GM12878 (cell line): ENCODE results near the gene GEMIN7. TPM values are rescaled to one million over a fixed set of nuclear protein-coding genes. Genes with fewer than 3 reads are reported as not detected.
A peak's percentile ranks its signal among the peaks of the same experiment; 100 is the strongest.

Experiments used
- BCL3 ChIP-seq: IDR thresholded peaks from 2 replicates; pipeline ENCODE4 v1.6.1; 2011; ENCODE audit warnings: borderline replicate concordance, low read depth, mild to moderate bottlenecking, moderate library complexity, low read length; ENCODE audit not compliant: insufficient read depth, poor library complexity, severe bottlenecking
- CBX5 ChIP-seq: sonication (generic); IDR thresholded peaks from 2 replicates; pipeline ENCODE4 v1.6.1; 2016; ENCODE audit warnings: low read depth, moderate library complexity, mild to moderate bottlenecking, inconsistent platforms
- E2F8 ChIP-seq: fragments of 450-650 bp; IDR thresholded peaks from 2 replicates; pipeline ENCODE4 v1.6.1; 2018; ENCODE audit warnings: mild to moderate bottlenecking, low read depth, moderate library complexity; ENCODE audit not compliant: partially characterized antibody
- IRF4 ChIP-seq: IDR thresholded peaks from 2 replicates; pipeline ENCODE4 v1.6.1; 2011; ENCODE audit warnings: low read depth, low read length
- NFYB ChIP-seq: IDR thresholded peaks from 2 replicates; pipeline ENCODE4 v1.6.1; 2011; ENCODE audit warnings: low read depth, mild to moderate bottlenecking, low read length, improper control_type of control experiment, moderate library complexity; ENCODE audit not compliant: insufficient read depth
- RAD51 ChIP-seq: fragments of 450-650 bp; IDR thresholded peaks from 2 replicates; pipeline ENCODE4 v1.6.1; 2016; ENCODE audit warnings: moderate library complexity, mild to moderate bottlenecking, inconsistent platforms
- RELB ChIP-seq: fragments of 450-650 bp; IDR thresholded peaks from 2 replicates; pipeline ENCODE4 v1.6.1; 2017; ENCODE audit warnings: low read depth, mild to moderate bottlenecking, moderate library complexity
- SMAD1 ChIP-seq: fragments of 450-650 bp; IDR thresholded peaks from 2 replicates; pipeline ENCODE4 v1.6.1; 2018; ENCODE audit warnings: mild to moderate bottlenecking, low read depth; ENCODE audit not compliant: partially characterized antibody
- STAT1 ChIP-seq: fragments of 450-650 bp; conservative IDR thresholded peaks from 2 replicates; pipeline ENCODE4 v1.6.1; 2014; ENCODE audit warnings: antibody characterized with exemption, mild to moderate bottlenecking
- SUPT20H ChIP-seq: IDR thresholded peaks from 2 replicates; pipeline ENCODE4 v1.6.1; 2011; ENCODE audit warnings: low read depth, mild to moderate bottlenecking, low read length, moderate library complexity, borderline replicate concordance; ENCODE audit not compliant: control insufficient read depth
- SUZ12 ChIP-seq: fragments of 200-600 bp; sonication (generic); IDR thresholded peaks from one replicate; pipeline ENCODE4 v1.6.1; 2018; ENCODE audit warnings: antibody characterized with exemption, mild to moderate bottlenecking; ENCODE audit not compliant: unreplicated experiment
- TCF3 ChIP-seq: IDR thresholded peaks from 2 replicates; pipeline ENCODE4 v1.6.1; 2012; ENCODE audit warnings: low read depth, mild to moderate bottlenecking, low read length, borderline replicate concordance; ENCODE audit not compliant: insufficient read depth
- ZSCAN29 ChIP-seq: fragments of 450-650 bp; IDR thresholded peaks from 2 replicates; pipeline ENCODE4 v1.6.1; 2017; ENCODE audit warnings: mild to moderate bottlenecking, moderate library complexity
- polyA plus RNA-seq, 11 experiments: library from polyadenylated mRNA; depleted of rRNA in 4 of 11; unstranded in 6 of 11; stranded (reverse) in 5 of 11; fragments of >200 nt; fragmentation: Nextera tagmentation in 4 of 11; fragmentation: Illumina TruSeq in 1 of 11; extraction: Ambion mirVana in 4 of 11; extraction: Trizol in 1 of 11; gene quantifications; 1 replicate in 1 of 11; 2 replicates in 10 of 11; pipeline versions ENCODE4 v1.2.1 to v1.2.3, GENCODE V29; 2011 to 2016; ENCODE audit warnings: inconsistent platforms in 2 of 11, missing spikeins in 2 of 11, low read depth in 1 of 11
- total RNA-seq, 4 experiments: library from RNA; depleted of rRNA in 3 of 4; stranded (reverse); fragments of >200 nt in 3 of 4; fragmentation: Illumina TruSeq in 1 of 4; extraction: Trizol in 1 of 4; gene quantifications; 2 replicates each; pipeline versions ENCODE4 v1.2.1 to v1.2.3, GENCODE V29; 2013 to 2021
- TF ChIP-seq, protein P1 (sequence below): fragments of 450-650 bp; conservative IDR thresholded peaks from 2 replicates; pipeline ENCODE4 v1.6.1; 2017; ENCODE audit warnings: mild to moderate bottlenecking, moderate library complexity
- TF ChIP-seq, protein P2 (sequence below): IDR thresholded peaks from 2 replicates; pipeline ENCODE4 v1.6.1; 2011; ENCODE audit warnings: mild to moderate bottlenecking, low read depth, low read length, moderate library complexity; ENCODE audit not compliant: insufficient replicate concordance
- TF ChIP-seq, protein P3 (sequence below): fragments of 450-650 bp; IDR thresholded peaks from 2 replicates; pipeline ENCODE4 v1.6.1; 2017; ENCODE audit warnings: mild to moderate bottlenecking

The GEMIN7 gene
- total and polyA plus RNA-seq, 10 of the 15 experiments (the other 5 are each of a cell fraction or from before 2014, with no cell fraction given) = 21.1 to 76.7 (median 44.9) TPM

- TF ChIP-seq, protein P1, sequence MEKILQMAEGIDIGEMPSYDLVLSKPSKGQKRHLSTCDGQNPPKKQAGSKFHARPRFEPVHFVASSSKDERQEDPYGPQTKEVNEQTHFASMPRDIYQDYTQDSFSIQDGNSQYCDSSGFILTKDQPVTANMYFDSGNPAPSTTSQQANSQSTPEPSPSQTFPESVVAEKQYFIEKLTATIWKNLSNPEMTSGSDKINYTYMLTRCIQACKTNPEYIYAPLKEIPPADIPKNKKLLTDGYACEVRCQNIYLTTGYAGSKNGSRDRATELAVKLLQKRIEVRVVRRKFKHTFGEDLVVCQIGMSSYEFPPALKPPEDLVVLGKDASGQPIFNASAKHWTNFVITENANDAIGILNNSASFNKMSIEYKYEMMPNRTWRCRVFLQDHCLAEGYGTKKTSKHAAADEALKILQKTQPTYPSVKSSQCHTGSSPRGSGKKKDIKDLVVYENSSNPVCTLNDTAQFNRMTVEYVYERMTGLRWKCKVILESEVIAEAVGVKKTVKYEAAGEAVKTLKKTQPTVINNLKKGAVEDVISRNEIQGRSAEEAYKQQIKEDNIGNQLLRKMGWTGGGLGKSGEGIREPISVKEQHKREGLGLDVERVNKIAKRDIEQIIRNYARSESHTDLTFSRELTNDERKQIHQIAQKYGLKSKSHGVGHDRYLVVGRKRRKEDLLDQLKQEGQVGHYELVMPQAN = peak; percentile 93
- TF ChIP-seq ZSCAN29 (no peak), STAT1 (peak; percentile 77; the same call in 1 of the 2 replicates), TCF3 (peak; percentile 30; the same call in 1 of the 2 replicates), RAD51 (no peak), SUZ12 (no peak), BCL3 (no peak), IRF4 (0 out of 2 replicates have a peak, but pooled peaks have one; percentile 16), RELB (peak; percentile 98), NFYB (no peak), SMAD1 (no peak), CBX5 (no peak), E2F8 (peak; percentile 93), SUPT20H (no peak)
- TF ChIP-seq, protein P2, sequence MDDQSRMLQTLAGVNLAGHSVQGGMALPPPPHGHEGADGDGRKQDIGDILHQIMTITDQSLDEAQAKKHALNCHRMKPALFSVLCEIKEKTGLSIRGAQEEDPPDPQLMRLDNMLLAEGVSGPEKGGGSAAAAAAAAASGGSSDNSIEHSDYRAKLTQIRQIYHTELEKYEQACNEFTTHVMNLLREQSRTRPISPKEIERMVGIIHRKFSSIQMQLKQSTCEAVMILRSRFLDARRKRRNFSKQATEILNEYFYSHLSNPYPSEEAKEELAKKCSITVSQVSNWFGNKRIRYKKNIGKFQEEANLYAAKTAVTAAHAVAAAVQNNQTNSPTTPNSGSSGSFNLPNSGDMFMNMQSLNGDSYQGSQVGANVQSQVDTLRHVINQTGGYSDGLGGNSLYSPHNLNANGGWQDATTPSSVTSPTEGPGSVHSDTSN = no peak
- TF ChIP-seq, protein P3, sequence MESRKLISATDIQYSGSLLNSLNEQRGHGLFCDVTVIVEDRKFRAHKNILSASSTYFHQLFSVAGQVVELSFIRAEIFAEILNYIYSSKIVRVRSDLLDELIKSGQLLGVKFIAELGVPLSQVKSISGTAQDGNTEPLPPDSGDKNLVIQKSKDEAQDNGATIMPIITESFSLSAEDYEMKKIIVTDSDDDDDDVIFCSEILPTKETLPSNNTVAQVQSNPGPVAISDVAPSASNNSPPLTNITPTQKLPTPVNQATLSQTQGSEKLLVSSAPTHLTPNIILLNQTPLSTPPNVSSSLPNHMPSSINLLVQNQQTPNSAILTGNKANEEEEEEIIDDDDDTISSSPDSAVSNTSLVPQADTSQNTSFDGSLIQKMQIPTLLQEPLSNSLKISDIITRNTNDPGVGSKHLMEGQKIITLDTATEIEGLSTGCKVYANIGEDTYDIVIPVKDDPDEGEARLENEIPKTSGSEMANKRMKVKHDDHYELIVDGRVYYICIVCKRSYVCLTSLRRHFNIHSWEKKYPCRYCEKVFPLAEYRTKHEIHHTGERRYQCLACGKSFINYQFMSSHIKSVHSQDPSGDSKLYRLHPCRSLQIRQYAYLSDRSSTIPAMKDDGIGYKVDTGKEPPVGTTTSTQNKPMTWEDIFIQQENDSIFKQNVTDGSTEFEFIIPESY = no peak
Measured at GRCh38 chr19:45092747-45093678, 14.0 kb downstream of the GEMIN7 start, which contains the start of gene PPP1R37 (continued).
